GM18507 (cell line): Measurements from ENCODE around the gene ESR1.
"Not testable (repeated sequence)": the region's sequence is repeated elsewhere in the genome, so short reads cannot be mapped to it uniquely, and the experiment has no call there.

ENCODE experiments used
- DNase-seq: peaks from one replicate; pipeline ENCODE4 v3.0.0; 2011; ENCODE audit warnings: low read depth; ENCODE audit not compliant: insufficient read length; ENCODE audit errors: extremely low spot score
- FAIRE-seq: peaks from 2 replicates; lab custom pipeline; 2011; peaks lifted over from hg19 to GRCh38; lab: Jason Lieb, UNC

Gene ESR1

GRCh38 chr6:152026744-152027143 is 219.3 kb downstream of the ESR1 start:
- DNase-seq, FAIRE-seq: not testable (repeated sequence)

GRCh38 chr6:152033765-152034164 is 226.3 kb downstream of the ESR1 start:
- FAIRE-seq, DNase-seq: not testable (repeated sequence)

DNA sequence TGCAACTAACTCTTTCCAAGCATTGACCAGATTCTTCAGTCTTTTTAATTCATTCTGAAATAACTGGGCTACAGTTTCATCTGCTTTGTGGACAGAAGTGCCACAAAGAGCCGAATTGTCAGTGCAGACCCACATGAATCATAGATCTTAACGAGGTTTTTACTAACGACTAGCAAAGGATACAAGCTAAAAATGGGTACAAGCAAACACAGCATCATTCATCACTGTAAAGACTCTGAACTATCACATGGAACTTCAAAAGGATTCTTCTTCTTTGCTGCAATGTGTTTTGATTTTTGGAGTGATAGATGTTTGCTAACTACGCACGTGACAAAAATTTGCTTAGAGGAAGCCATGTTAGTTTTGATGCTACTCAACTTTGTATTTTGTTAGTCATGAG is 227.1 kb downstream of the ESR1 start:
- no peak for DNase-seq
- no peak for FAIRE-seq

DNA sequence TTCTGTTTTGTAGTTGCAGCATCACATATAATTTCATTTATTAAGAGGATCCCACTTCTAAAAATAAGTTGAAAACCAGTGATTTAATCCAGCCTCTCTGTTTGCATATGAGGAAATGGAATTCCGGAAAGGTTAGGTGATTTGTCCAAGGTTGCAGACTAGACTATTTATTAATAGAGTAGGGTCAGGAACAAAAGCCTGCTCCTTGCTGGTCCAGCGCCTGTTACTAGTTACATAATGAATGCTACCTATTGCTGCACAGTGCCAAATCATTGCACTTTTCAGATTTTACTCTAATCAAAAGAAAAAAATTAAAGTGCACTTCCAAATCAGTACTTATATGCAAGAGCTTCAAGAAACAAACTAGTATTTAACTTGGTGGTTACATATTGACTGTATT is 238.6 kb downstream of the ESR1 start:
- no peak for FAIRE-seq
- DNase-seq: no peak

DNA sequence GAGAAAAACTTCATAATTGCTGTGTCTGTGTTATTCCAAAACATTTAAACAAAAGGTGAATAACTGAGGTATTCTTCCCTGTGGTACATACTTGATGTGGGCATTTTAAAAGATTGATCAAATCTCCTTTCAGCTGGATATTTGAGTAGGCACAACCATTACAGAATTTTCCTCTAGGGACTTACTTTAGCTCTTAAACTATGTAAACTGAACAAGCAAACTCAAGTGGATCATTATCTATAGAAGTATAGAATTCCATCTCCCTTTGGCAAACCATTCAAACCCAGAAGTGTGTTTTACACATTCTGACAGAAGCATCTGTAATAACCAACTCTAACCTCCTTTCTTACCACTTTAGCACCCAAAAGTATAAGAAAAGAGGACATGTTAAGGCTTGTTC is 241.4 kb downstream of the ESR1 start:
- FAIRE-seq (no peak), DNase-seq (no peak)

DNA sequence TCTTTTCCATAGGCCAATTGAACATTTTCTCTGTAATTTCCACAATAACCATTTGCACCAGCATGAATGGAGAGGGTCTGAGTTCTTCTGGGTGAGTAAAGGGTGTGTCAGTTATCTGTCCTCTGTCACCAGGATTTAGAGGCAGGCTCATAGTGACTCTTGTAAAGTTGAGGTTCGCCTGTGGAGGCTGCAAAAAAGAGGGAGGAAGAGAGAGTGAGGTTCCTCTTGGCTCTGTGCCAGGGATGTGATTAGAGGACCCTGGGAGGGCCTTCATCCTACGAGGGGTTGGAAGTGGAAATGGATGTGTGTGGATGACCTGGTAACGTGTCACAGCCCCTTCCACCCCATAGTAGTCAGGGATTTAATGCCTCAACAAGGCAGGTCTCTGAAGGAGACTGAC is 242.0 kb downstream of the ESR1 start:
- FAIRE-seq: no peak
- DNase-seq: no peak

- no peak for DNase-seq
- no peak for FAIRE-seq
These were observed 243.1 kb downstream of the ESR1 start for GRCh38 chr6:152050451-152051195.

DNA sequence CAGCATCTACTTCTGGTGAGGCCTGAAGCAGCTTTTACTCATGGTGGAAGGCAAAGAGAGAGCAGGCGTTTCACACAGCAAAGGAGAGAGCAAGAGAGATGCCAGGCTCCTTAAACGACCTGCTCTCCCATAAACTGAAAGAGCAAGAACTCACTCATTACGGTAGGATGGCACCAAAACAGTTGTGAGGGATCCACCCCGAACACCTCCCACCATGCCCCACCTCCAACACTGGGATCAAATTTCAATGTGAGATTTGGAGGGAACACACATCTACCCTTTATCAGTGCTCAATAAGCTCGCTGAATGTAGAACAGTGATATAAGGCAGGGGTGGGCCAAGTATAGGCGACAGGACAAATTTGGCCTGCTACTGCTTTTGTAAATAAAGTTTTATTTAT is 244.6 kb downstream of the ESR1 start:
- no peak for DNase-seq
- no peak for FAIRE-seq

DNA sequence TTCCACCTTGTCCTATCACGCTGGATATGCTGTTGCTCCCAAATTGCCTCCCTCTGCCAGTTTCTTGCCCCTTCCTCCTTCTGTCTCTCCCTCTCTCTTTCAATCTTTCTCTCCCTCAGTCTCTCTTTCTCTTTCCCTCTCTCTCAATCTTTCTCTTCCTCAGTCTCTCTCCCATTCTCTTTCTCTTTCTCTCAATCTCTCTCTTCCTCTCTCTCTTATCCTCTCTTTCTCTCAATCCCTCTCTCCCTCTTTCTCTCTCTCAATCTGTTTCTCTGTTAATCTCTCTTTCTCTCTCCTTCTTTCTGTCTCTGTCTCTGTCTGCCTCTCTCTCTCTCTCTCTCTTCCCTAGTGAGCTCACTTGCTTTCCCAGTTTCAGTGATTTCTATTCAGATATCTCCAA is 245.8 kb downstream of the ESR1 start:
- FAIRE-seq (no peak), DNase-seq (no peak)

DNA sequence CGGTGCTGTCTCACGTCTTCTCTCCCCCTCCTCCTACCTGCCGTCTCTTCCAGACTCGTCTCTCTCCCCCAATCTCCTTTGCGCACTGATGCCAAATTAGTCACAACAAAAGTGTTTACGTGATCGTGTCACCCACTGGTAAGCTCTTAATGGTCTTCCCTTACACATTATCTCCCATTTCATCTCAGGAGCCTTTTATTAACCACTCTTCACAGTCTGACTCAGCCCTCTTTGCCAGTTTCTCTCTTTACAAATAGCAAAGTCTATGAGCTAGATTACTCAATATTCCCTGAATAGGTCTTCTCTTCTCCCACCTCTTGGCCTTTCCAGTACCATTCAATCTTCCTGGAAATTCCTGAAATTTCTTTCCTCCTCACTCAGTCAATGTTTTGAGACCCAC is 247.0 kb downstream of the ESR1 start:
- FAIRE-seq (no peak), DNase-seq (no peak)

DNA sequence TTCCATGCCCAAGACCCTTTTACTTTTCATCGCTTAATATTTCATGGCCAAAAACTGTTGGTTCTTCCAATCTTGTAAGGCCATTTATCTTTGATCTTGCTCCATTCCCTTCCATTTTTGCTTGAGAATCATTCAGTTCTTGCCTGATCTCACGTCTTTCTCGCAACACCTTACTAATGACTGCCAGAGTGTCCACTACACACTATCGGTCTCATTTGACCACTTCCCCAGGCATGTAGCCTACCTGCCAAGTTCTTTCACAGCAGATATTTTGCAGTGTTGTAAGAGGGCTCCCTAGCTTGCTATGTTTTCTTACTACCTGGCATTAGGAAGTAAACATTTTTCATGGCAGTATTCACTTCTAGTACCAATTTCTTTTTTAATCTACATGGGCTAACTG is 248.0 kb downstream of the ESR1 start:
- FAIRE-seq (no peak), DNase-seq (no peak)

- FAIRE-seq (no peak), DNase-seq (no peak)
These were observed 250.5 kb downstream of the ESR1 start for GRCh38 chr6:152057832-152058498.

- DNase-seq: no peak
- FAIRE-seq: no peak
These were observed 252.4 kb downstream of the ESR1 start for GRCh38 chr6:152059909-152060308.

DNA sequence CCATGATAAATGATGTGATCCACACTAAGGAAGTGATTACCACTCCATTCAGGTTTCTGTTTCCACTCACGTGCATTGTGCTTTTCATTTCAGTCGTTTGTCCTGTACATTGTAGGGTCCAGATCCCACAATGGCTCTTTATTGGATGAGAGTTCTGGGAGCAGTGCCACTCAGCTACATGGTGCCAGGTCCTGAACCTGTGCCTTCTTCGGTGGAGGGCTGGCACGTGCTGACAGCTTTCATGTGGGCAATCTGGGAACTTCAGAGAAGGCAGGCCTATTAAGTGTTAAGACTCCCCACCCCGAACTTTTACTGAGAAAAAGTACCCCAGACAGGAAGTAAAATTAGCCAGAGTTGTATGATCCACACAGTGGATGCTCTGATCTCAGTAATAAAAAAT is 255.0 kb downstream of the ESR1 start:
- DNase-seq (no peak), FAIRE-seq (no peak)

DNA sequence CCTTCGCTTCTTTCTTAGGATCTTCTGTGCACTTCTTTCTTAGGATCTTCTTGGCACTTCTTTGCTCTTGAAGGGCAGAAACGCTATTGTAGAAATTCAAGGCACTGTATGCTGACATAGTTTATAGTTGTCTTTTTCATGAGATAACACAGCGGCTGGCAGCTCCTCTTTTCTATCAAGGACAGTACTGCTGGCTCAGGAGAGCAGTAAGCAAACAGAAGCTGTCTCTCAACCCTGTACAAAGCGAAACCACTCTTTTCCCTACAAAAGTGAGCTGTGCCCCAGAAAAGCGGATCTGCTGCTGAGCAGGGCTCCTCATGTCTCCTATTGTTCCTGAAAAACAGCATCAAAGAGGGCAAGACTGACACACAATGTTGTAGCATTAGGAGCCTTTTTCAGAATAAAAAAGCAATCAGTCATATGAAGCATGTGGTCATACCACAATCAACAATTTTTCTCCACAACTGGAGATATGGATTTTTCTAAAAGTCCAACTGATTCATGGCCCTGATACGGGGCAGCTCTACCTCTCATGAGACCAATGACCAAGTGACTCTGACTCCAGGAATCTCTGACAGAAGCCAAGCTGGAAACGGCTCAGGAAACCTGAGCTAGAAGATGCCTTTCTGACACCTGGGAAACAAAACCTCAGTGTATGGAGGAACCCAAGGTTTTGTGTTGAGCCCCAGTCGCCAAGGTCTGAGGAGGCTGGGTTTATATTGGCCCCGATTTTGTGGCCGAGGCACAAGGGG is 255.9 kb downstream of the ESR1 start:
- FAIRE-seq: no peak
- DNase-seq: no peak

DNA sequence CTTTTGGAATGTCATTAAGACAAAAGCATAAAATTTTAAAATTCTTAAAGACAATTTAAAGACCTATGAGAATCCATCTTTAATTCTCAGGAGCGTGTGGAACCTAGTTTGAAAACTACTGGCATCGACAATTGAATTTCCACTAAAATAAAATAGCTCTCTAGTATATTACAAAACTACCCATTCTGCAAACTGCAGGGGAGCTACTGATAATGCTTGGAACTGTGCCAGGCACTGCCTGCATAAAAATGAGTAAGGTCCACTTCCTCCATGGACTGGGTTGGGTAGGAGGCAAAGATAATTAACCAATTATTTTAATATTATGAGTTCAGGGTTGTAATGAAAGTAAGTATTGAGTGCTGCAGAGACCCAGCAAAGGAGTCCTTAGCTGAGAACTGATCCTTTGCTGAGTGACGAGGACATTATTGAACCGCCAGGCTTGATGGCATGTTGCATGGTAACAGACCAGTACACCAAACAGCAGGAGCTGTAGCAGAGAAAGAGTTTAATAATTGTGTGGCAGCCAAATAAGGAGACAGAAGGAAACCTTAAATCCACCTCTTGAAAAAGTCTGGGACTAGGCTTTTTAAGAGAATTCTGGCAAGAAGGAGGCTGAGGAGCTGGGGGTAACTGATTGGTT is 261.3 kb downstream of the ESR1 start:
- DNase-seq (no peak), FAIRE-seq (no peak)

DNA sequence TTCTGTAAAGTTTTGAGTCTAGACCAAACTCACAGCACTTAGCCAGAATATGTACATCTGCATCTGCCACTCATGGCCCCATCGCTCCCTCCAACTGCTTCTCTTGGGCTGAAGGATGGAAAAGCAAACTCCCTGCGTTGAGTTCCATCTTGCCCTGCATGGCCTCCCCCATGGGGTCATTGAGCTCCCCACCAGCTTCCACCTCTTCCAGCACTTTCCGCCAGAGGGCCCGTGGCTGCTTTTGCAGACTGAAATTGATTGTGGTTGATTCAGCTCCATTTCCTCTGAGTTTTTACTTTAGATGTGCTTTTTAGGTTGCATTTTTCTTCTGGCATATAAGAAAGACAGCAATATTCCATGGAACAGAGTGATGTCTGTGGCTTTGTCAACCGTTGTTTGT is 263.1 kb downstream of the ESR1 start:
- FAIRE-seq (no peak), DNase-seq (no peak)

- no peak for FAIRE-seq
These were observed 263.8 kb downstream of the ESR1 start for GRCh38 chr6:152071318-152071717.

DNA sequence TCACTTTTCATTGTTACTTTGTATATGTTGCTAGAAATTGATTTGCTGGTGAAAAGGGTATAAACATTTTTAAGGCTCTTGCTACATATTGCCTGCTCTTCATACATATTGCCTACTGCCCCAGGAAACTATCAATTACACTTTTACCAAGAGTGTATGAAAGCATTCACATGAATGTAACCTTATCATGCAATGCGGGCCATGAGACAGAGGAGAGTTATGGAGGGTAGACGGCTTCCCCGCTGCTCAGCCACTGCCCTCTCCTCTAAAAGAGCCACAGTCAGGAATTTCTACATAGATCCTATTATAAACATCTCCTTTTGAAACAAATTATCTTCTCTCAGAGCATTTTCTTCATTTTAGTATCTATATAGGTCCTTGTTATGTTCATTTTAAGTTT is 264.4 kb downstream of the ESR1 start:
- FAIRE-seq: no peak
- no peak for DNase-seq

More at GRCh38 chr6:152071318-152071717, 263.8 kb downstream of the ESR1 start:
- no peak for DNase-seq

DNA sequence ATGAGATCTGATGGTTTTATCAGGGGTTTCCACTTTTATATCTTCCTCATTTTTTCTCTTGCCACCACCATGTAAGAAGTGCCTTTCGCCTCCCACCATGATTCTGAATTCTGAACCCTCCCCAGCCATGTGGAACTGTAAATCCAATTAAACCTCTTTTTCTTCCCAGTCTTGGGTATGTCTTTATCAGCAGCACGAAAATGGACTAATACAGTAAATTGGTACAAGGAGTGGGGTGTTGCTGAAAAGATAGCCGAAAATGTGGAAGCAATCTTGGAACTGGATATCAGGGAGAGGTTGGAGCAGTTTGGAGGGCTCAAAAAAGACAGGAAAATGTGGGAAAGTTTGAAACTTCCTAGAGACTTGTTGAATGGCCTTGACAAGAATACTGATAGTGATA is 268.8 kb downstream of the ESR1 start:
- not testable (repeated sequence) for FAIRE-seq, DNase-seq
